Putamen (tissue), 1 donor: ENCODE results near the gene BPTF.
"Not testable (repeated sequence)": the region's sequence is repeated elsewhere in the genome, so short reads cannot be mapped to it uniquely, and the experiment has no call there.

Experiments used
- DNase-seq: peaks from one replicate; pipeline ENCODE4 v3.0.0-alpha.2; 2016; ENCODE audit warnings: low spot score

Gene BPTF

DNA sequence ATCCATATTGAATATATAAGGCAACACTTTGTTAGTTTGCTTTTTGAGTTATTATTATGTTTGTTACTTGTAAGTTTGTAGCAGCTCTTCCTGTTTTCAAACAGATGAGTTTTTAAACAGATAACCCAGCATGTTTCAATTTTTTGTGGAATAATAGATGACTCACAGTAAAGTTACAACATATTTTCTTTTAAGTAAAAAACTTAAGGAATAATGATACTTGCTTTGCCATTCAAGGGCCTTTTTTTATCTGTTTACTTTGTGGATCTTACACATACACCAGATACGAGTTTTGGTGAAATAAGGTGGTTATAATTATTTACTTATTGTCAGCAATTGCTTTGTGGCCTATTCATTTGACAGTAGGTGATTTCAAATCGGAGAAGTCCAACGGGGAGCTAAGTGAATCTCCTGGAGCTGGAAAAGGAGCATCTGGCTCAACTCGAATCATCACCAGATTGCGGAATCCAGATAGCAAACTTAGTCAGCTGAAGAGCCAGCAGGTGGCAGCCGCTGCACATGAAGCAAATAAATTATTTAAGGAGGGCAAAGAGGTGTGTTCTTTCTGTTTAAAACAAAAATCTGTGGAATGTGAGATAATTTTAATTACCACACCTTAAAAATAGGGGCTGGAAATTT, 66.3 kb downstream of the BPTF start:
- DNase-seq: peak; percentile 18

DNA sequence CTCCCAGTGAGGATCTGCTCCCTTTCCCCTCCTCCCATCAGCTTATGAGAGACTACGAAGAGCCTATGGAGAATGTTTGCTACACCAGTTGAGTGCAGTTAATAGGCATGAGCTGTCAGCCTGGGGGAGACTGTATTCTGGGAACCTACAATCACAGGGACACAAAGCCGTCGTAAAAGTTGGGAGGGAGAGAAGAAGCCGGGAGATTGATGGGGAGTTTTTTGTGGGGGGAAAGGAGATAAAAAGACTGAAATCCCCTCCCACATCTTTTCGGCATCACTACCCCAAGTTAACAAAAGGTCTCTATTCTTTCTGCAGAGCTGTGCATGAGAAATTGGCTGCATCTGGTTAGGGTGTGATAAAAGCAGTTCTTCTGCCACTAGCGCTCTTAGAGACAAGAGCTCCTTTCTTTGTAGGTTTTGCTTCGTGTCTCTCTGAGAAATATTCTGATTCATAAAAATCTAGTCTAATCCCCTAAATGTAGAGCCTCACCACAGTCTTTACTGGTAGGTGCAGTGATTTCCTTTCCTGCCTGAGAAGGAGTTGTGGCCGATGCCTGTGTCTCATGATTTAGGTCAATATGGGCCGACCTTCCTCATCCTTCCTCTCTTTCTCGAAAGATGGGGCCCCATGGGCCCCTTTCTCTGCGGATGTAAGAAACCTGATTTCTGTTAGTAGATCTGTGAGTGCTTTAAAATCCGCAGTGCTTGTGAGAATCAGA, 77.4 kb downstream of the BPTF start:
- DNase-seq: peak; percentile 28

DNA sequence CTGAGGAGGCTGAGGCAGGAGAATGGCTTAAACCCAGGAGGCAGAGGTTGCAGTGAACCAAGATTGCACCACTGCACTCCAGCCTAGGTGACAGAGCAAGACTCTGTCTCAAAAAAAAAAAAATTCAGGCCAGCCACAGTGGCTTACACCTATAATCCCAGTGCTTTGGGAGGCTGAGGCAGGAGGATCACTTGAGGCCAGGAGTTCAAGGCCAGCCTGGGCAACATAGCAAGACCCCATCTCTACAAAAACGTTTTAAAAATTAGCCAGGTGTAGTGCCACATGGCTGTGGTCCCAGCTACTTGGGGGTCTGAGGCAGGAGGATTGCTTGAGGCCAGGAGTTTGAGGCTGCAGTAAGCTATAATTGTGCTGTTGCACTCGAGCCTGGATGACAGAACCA, 80.0 kb downstream of the BPTF start:
- not testable (repeated sequence) for DNase-seq

DNA sequence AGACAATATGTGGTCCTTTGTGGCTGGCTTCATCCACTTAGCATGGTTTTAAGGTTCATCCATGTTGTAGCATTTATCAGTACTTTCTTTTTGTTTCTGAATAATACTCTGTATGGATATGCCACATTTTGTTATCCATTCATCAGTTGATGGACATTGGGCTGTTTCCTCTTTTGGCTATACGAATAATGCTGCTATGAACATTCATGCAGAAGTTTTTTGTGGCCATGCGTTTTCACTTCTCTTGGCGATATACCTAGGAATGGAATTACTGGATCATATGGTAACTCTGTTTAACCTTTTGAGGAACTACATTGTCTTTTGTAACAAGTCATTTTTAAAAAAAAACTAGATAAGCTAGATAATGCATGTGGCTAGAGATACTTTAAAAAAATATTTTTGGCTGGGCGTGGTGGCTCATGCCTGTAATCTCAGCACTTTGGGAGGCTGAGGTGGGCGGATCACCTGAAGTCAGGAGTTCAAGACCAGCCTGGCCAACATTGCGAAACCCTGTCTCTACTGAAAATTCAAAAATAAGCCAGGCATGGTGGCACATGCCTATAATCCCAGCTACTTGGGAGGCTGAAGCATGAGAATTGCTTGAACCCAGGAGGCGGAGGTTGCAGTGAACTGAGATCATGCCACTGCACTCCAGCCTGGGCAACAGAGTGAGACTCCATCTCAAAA, 85.0 kb downstream of the BPTF start:
- not testable (repeated sequence) for DNase-seq

DNA sequence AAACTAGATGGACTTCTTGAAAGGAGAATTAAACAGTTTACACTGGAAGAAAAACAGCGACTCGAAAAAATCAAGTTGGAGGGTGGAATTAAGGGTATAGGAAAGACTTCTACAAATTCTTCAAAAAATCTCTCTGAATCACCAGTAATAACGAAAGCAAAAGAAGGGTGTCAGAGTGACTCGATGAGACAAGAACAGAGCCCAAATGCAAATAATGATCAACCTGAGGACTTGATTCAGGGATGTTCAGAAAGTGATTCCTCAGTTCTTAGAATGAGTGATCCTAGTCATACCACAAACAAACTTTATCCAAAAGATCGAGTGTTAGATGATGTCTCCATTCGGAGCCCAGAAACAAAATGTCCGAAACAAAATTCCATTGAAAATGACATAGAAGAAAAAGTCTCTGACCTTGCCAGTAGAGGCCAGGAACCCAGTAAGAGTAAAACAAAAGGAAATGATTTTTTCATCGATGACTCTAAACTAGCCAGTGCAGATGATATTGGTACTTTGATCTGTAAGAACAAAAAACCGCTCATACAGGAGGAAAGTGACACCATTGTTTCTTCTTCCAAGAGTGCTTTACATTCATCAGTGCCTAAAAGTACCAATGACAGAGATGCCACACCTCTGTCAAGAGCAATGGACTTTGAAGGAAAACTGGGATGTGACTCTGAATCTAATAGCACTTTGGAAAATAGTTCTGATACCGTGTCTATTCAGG, 85.9 kb downstream of the BPTF start:
- no peak for DNase-seq

DNA sequence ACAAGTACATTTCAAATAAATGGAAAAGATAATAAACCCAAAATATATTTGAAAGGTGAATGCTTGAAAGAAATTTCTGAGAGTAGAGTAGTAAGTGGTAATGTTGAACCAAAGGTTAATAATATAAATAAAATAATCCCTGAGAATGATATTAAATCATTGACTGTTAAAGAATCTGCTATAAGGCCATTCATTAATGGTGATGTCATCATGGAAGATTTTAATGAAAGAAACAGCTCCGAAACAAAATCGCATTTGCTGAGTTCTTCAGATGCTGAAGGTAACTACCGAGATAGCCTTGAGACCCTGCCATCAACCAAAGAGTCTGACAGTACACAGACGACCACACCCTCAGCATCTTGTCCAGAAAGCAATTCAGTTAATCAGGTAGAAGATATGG, 86.8 kb downstream of the BPTF start:
- DNase-seq: no peak

DNA sequence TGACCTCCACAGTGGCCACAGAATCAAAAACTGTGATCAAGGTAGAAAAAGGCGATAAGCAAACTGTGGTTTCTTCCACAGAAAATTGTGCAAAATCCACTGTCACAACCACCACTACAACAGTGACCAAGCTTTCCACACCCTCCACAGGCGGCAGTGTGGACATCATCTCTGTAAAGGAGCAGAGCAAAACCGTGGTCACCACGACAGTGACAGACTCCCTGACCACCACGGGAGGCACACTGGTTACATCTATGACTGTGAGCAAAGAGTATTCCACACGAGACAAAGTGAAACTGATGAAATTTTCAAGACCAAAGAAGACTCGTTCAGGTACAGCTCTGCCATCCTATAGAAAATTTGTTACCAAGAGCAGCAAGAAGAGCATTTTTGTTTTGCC, 87.4 kb downstream of the BPTF start:
- DNase-seq: no peak

DNA sequence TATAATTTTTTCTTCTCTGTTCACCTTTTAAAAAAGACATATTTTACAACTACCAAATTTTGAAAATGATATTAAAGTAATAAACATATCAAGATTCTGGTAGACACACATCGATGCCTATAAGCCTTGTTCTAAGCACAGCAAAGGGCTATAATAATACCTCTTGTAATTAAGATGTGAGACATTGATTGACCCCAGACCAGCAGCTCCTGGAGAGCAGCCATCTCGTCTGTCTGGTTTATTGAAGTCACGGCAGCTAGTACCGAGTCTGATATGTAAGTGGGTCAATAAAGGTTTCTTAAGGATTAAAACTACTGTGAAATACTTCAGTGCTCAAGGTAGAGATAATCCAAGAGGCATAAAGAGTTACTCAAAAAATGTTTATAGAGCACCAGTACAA, 94.9 kb downstream of the BPTF start:
- DNase-seq: no peak

DNA sequence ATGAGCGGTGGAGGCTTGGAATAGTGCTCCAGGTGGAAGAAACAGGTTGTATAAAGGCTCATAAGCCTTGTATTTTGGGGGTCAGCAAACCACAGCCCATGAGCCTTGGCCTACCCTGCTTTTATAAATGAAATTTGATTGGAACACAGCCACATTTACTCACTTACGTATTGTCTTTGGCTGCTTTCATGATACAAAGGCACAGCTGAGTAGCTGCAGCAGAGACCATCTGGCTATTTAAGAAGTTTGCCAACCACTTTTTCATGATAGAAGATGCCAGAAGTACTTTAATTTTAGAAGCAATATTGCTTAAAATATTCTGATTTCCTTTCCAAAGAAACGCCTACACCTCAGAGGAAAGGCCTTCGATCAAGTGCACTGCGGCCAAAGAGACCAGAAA, 97.2 kb downstream of the BPTF start:
- no peak for DNase-seq

DNA sequence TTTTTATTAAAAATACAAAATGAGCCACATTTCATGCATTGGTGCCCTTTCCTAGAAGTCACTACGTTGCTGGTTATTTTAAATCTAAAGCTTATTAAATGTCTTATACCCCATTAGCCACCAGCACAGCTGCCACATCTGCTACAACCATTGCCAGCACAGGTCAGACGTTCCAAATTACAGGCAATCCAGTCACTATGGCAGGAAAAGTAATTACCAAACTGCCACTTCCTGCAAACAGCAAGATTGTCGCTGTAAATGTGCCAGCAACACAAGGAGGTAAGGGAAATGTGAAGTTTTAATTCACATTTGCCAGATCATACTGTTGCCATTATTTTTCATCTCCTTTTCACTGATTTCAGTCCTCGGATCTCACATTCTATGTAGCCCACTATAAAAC, 103.5 kb downstream of the BPTF start:
- not testable (repeated sequence) for DNase-seq

DNA sequence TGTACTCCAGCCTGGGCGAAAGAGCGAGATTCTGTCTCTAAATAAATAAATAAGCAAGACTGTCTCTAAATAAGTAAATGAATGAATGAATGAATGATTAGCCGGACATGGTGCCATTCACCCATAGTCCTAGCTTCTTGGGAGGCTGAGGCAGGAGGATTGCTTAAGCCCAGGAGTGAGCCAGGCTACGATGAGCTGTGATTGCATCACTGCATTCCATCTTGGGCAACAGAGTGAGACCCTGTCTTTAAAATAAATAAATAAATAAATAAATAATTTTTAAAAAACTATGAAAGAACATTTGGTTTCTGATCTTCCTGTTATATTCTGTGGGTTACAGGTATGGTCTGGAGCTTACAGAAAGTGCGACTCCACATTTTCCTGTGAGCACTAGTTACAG, 105.9 kb downstream of the BPTF start:
- DNase-seq: no peak

DNA sequence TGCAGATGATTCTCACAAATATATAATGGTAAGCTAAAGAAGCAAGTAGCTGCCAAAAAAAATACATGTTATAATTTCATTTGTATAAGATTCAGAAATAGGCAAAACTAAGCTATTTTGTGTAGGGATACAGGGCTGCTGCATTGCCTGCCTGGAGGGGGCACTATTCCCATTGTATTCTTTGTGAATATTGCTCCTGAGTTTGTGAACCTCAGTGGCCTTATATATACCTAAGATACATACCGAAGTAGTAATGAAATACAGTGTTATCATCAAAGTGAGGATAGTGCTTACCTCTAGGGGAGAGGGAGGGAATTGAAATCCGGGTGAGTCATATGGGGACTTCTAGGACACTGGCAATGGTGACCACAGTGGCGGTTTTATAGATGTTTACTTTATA, 117.5 kb downstream of the BPTF start:
- DNase-seq: no peak

DNA sequence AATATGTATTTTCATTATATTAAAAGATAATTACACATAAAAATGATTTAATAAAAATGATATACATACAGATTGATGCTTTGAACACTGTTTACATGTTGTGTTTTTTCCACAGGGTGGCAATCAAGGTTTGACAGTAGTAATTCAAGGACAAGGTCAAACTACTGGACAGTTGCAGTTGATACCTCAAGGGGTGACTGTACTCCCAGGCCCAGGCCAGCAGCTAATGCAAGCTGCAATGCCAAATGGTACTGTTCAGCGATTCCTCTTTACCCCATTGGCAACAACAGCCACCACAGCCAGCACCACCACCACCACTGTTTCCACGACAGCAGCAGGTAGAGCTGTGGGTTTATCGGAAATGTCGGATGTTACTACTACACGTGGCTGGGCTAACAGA, 118.7 kb downstream of the BPTF start:
- DNase-seq: no peak

DNA sequence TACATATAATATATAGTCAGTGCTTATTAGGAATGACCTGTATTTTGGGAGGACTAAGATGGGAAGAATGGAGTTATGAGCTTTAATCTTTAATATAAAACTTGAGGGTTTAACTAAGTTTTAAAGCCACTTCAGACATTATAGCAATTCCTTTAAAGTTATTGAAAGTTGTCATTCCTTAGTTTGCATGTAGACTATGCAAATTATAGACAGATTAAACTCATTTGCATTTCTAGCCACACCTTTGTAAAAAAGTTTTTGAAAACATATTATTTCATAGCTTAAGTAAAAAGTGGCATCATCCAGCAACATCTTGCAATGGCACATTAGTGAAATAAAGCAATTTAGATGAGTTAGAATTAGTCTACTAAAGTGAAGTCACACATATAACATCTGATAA, 121.2 kb downstream of the BPTF start:
- DNase-seq: no peak

DNA sequence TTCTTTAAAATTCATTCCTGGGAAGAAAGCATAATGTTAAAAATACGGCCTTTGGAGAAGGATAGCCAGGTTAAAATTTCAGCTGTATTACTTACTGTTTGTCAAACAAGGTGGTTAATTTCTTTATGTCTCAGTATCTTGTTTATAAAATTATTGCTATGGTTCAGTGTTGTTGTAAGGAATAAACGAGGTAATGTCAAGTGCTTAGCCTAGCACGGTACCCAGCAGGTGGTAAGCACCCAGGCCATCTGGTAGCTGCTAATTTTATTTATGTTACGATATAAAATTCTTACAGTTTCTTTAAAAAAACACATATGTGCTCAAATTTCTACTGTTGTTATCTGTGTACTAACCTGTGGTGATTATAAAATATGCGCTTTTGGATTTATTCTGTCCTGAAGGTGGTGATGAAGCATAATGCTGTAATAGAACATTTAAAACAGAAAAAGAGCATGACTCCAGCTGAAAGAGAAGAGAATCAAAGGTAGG, 122.1 kb downstream of the BPTF start:
- DNase-seq: no peak

DNA sequence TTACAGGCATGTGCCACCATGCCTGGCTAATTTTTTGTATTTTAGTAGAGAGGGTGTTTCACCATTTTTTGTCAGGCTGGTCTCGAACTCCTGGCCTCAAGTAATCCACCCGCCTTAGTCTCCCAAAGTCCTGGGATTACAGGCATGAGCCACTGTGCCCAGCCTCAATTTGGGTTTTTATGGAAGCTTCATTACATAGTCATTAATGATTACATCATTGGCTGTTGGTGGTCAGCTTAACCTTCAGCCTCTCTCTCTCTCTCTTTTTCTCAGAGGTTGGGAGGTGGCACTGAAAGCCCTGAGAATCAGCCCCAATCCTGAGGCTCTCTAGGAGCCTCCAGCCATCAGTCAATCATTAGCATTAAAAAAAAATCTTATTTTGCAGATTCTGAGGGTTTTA, 125.6 kb downstream of the BPTF start:
- no peak for DNase-seq

DNA sequence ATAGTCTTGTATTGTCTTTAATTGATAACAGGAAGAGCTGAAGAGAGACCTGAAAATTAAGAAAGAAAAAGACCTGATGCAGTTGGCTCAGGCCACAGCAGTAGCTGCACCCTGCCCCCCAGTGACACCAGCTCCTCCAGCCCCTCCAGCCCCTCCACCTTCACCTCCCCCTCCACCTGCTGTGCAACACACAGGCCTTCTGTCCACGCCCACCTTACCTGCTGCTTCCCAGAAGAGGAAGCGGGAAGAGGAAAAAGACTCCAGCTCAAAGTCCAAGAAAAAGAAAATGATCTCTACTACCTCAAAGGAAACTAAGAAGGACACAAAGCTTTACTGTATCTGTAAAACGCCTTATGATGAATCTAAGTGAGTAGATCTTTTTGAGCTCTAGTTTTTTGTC, 134.2 kb downstream of the BPTF start:
- DNase-seq: no peak

DNA sequence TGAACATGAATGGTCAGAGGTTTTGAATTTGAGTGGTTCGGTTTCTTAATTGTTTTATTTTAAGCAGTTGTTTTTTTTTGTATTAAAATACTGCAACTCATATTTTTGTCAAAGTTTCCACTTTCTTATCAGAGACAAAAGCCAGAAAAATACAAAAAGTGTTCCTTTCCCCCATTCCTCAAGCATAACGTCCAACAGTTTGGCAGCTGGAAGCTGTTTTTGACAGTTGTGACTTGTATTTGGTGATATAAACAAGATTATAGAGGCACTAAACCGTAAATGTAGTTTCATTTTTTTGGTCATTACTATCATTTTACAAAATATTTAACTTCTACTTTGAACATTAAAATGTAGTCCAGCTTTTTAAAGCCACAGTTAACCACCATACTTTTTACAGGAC, 135.0 kb downstream of the BPTF start:
- DNase-seq: not testable (repeated sequence)

DNA sequence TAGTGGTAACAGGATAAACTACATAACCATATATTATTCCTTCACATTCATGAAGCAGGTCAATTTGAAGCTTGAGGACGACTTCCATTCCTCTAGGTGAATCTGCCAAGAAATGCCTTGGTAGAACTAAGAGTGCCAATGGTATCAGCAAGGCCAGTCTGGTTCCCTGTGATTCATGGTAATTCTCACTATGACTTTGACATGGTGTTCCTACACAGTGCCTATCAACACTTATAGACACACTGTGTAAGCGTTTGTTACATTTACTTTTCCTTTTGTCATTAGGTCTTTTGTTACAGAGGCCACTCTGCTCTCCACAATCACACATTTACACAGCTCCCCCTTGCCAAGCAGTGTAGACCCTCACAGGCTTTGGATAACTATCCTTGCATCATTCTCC, 136.9 kb downstream of the BPTF start:
- not testable (repeated sequence) for DNase-seq

DNA sequence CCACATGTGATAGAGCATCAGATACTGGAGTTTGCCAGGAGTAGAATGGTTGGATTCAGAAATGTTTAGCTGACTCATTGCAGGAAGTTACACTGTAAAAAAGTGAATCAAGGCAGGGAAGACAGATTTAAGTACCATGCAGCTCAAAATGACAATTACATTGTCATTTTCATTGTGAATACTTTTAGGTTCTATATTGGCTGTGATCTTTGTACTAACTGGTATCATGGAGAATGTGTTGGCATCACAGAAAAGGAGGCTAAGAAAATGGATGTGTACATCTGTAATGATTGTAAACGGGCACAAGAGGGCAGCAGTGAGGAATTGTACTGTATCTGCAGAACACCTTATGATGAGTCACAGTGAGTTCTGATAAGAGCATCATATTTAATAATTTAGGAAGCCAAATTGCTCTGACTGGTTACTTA, 137.9 kb downstream of the BPTF start:
- DNase-seq: peak; percentile 69

DNA sequence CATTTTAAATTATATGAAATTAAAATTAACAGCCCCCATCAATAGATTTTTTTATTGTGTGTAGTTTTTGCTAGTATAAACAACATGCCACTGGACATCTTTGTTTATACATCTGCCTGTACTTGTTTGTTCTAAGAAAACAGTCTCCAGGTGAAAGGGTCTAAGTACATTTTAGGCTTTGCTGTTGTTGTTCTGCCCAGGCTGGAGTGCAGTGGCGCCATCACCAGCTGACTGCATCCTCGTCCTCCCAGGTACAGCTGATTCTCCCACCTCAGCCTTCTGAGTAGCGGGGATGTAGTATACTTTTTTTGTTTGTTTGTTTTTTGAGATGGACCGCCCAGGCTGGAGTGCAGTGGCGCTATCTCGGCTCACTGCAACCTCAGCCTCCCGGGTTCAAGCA, 145.5 kb downstream of the BPTF start:
- no peak for DNase-seq

DNA sequence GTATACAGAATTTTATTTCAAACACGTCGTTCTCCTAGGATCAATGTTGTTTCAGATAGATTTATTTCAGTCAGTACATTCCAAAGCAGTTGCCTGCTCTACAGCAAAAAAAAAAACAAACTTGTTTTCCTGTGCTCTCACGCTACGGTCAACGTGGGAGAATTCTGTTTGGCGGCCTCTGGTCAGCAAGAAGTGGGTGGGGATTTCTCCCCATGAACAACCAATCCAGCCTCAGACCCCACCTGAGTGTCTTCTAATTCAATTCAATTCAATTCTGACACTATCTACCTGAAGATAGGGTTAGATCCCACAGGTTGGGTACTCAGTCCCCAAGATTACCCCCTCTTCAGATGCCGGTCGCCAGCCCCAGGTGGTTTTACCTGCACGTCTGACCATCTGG, 148.9 kb downstream of the BPTF start:
- DNase-seq: no peak
